Fibroblast of villous mesenchyme (primary cell): ENCODE data around the gene IRF3. TPM values are rescaled to one million over a fixed set of nuclear protein-coding genes. Genes with fewer than 3 reads are reported as not detected.

Source experiments
- DNase-seq: peaks from one replicate; pipeline ENCODE4 v3.0.0-alpha.2; 2010; ENCODE audit warnings: low read depth
- H3K4me3 ChIP-seq: 2 replicates; pipeline ENCODE4 v1.5.1; 2011; ENCODE audit warnings: low read depth, mild to moderate bottlenecking, low read length
- CTCF ChIP-seq: IDR thresholded peaks from 2 replicates; pipeline ENCODE4 v1.5.1; 2012; ENCODE audit warnings: low read depth, mild to moderate bottlenecking, low read length; ENCODE audit not compliant: insufficient read depth
- total RNA-seq: library from RNA; depleted of rRNA; stranded (reverse); fragments of >200 nt; gene quantifications from 2 replicates; pipeline ENCODE4 v1.2.3, GENCODE V29; 2012

The IRF3 gene
- total RNA-seq, 1 donor = 66.5 TPM

GRCh38 chr19:49667473-49667872 lies 1.8 kb upstream of the IRF3 start:
- H3K4me3 ChIP-seq = no peak overlapping the region
- no peak for DNase-seq
- no peak for TF ChIP-seq CTCF

- TF ChIP-seq CTCF = no peak
- H3K4me3 ChIP-seq = peak overlapping the region; percentile 95
- no peak for DNase-seq
Observed at GRCh38 chr19:49666120-49666444, 425 bp upstream of the IRF3 start.

- TF ChIP-seq CTCF = no peak
- DNase-seq = peak; percentile 6
- H3K4me3 ChIP-seq = peak overlapping the region; percentile 95
Observed at GRCh38 chr19:49665036-49665350, 664 bp downstream of the IRF3 start.

- DNase-seq = peak; percentile 79
- TF ChIP-seq CTCF = peak; percentile 5
Observed at GRCh38 chr19:49664171-49665035, 1.3 kb downstream of the IRF3 start.

DNA sequence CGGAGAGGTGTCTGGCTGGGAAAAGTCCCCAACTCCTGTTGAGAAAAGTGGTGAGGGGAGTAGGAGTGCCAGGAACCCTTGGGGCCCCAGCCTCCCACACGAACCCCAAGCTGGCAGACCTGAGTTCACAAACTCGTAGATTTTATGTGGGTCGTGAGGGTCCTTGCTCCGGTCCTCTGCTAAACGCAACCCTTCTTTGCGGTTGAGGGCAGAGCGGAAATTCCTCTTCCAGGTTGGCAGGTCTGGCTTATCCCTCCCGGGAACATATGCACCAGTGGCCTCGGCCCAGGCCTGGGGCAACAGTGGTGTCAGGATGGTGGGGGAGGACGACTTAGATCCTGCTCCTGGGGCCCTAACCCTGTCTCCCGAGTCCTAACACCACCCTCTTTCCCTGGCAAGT lies 2.4 kb downstream of the IRF3 start:
- no peak for TF ChIP-seq CTCF
- no peak overlapping the region for H3K4me3 ChIP-seq
- no peak for DNase-seq

More at GRCh38 chr19:49664171-49665035, 1.3 kb downstream of the IRF3 start:
- peak overlapping the region; percentile 95 for H3K4me3 ChIP-seq

DNA sequence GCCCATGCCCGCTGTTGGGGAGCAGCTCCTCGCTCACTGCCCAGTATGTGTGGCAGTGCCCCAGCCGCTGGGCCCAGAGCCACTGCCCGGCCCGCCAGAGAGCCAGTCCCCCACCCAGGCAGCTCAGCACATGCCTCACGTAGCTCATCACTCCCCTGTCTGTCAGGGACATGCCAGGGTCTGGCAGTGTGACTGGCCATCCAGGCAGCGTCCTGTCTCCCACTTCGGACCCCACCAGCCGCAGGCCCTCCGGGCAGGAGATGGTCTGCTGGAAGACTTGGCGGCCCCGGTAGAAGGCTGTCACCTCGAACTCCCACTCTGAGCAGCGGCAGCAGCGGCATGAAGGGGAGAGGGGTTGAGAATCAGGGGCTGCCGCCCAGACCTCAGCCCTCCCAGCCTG lies 3.6 kb downstream of the IRF3 start:
- no peak for DNase-seq
- no peak for TF ChIP-seq CTCF
- H3K4me3 ChIP-seq = no peak overlapping the region

DNA sequence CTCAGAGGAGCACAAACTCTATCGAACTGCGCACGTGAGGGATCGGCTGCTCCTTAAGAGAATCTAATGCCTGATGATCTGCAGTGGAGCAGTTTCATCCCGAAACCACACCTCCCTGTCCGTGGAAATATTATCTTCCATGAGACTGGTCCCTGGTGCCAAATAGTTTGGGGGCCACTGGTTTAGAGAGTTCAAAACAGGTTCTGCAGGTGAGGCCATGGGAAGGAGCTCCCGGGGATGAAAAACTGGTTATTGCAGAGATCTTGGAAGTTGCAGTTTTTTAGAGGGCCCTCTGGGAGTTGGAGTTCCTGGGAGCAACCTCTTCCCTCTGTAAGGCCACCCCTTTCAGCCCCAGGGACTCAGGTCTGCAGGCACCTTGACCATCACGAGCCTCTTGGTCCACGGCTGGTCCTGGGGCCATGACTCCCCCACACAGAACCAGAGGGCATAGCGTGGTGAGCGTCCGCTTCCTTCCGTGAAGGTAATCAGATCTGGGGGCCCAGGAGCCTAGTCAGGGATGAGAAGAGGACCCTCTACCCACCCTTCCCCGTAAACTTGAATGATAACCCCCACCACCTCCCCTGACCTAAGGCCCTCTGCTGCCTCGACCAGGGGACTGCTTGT lies 5.2 kb downstream of the IRF3 start:
- no peak for DNase-seq
- no peak for TF ChIP-seq CTCF
- no peak overlapping the region for H3K4me3 ChIP-seq
